C4-2B (cell line): Measurements from ENCODE around the gene OR5F1.

Source experiments
- H3K27ac ChIP-seq: fragments of 450-650 bp; 2 replicates; pipeline ENCODE4 v1.5.1; 2017
- ZFX ChIP-seq: fragments of 450-650 bp; IDR thresholded peaks from 2 replicates; pipeline ENCODE4 v1.6.1; 2017
- TF ChIP-seq, protein P1 (sequence below): fragments of 450-650 bp; conservative IDR thresholded peaks from 2 replicates; pipeline ENCODE4 v1.5.1; 2017; ENCODE audit warnings: mild to moderate bottlenecking

The OR5F1 gene

DNA sequence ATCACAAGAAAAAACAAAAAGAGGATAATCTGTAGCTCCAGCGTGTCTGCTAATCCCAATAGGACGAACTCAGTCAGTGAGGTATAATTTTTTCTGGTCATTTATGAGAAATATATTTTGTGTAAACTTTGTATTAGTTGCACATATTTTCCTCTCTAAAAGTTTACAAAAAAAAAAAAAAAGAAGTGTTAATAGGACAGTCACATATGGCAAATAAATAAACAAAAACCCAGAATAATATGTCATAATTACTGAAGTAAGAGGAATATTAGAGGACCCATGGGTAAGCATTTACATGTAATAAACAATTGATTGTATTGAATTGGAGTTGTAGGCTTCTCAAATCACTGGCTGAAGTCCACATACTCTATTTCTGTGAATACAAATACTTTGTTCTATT is at the start of gene OR5F1:
Gene OR5F1 (minus strand): TSS at position 101 of the 400 bp plus-strand sequence. CDS start 0 bp downstream, at position 101.
- TF ChIP-seq, protein P1, sequence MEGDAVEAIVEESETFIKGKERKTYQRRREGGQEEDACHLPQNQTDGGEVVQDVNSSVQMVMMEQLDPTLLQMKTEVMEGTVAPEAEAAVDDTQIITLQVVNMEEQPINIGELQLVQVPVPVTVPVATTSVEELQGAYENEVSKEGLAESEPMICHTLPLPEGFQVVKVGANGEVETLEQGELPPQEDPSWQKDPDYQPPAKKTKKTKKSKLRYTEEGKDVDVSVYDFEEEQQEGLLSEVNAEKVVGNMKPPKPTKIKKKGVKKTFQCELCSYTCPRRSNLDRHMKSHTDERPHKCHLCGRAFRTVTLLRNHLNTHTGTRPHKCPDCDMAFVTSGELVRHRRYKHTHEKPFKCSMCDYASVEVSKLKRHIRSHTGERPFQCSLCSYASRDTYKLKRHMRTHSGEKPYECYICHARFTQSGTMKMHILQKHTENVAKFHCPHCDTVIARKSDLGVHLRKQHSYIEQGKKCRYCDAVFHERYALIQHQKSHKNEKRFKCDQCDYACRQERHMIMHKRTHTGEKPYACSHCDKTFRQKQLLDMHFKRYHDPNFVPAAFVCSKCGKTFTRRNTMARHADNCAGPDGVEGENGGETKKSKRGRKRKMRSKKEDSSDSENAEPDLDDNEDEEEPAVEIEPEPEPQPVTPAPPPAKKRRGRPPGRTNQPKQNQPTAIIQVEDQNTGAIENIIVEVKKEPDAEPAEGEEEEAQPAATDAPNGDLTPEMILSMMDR = no peak
- no peak for TF ChIP-seq ZFX
- H3K27ac ChIP-seq = no peak within 1 kb of the TSS

- H3K27ac ChIP-seq = no peak within 1 kb of the TSS
- TF ChIP-seq, protein P1 = no peak
- no peak for TF ChIP-seq ZFX
Observed at GRCh38 chr11:56027354-56027753, 32.9 kb upstream of the OR5F1 start, which contains the start of gene OR5AS1. Gene OR5AS1 (plus strand): TSS chr11:56027654. CDS start chr11:56030419, 2,765 bp downstream.

GRCh38 chr11:56013805-56014204 is 19.4 kb upstream of the OR5F1 start:
- TF ChIP-seq, protein P1 = no peak
- no peak overlapping the region for H3K27ac ChIP-seq

DNA sequence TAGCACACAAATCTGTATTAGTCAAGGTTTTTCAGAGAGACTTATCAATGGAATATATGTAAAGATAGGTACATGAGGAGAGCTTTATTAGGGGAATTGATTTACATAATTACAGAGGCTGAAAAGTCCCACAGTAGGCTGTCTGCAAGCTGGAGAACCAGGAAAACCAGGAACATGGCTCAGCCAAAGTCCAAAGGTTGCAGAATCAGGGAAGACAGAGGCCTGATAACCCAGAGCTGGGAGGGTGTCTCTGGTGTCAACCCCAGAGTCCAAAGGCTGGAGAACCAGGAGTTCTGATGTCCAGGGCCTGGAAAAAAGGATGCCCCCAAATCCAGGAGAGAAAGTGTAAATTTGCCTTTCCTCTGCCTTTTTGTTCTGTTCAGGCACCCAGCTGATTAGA is 16.3 kb upstream of the OR5F1 start:
- TF ChIP-seq, protein P1 = no peak
- no peak for TF ChIP-seq ZFX
- no peak overlapping the region for H3K27ac ChIP-seq

- no peak overlapping the region for H3K27ac ChIP-seq
- no peak for TF ChIP-seq ZFX
- TF ChIP-seq, protein P1 = no peak
Observed at GRCh38 chr11:55970935-55971334, 23.5 kb downstream of the OR5F1 start.

- TF ChIP-seq, protein P1 = no peak
- TF ChIP-seq ZFX = no peak
- H3K27ac ChIP-seq = no peak within 1 kb of the TSS
Observed at GRCh38 chr11:55969845-55970244, 24.6 kb downstream of the OR5F1 start, which contains the start of gene OR10AG1. Gene OR10AG1 (minus strand): TSS chr11:55969945. CDS start chr11:55969907, 38 bp downstream.

- TF ChIP-seq, protein P1 = no peak
- TF ChIP-seq ZFX = no peak
Observed at GRCh38 chr11:55967914-55968313, 26.5 kb downstream of the OR5F1 start.

More at GRCh38 chr11:55967914-55968313, 26.5 kb downstream of the OR5F1 start:
- H3K27ac ChIP-seq = no peak overlapping the region
